G401 (cell line): ENCODE results near the gene GRAMD2B. TPM values are rescaled to one million over a fixed set of nuclear protein-coding genes. Genes with fewer than 3 reads are reported as not detected.
A peak's percentile ranks its signal among the peaks of the same experiment; 100 is the strongest.
"Not testable (repeated sequence)": the region's sequence is repeated elsewhere in the genome, so short reads cannot be mapped to it uniquely, and the experiment has no call there.

Experiments used
- DNase-seq: peaks from one replicate; pipeline ENCODE4 v3.0.0-alpha.2; 2015; ENCODE audit warnings: low spot score
- in situ Hi-C: cut with HindIII; loops from 2 replicates; pipeline ENCODE4 v1.10.0; 2016; ENCODE audit warnings: low sequenced_read_pairs, mixed read lengths
- total RNA-seq: library from RNA; depleted of rRNA; stranded (reverse); fragments of >200 nt; shearing (Covaris generic); gene quantifications from 2 replicates; pipeline ENCODE4 v1.2.3, GENCODE V29; 2014

The GRAMD2B gene
- total RNA-seq, 1 experiment from 2014 or later = 3.7 TPM

DNA sequence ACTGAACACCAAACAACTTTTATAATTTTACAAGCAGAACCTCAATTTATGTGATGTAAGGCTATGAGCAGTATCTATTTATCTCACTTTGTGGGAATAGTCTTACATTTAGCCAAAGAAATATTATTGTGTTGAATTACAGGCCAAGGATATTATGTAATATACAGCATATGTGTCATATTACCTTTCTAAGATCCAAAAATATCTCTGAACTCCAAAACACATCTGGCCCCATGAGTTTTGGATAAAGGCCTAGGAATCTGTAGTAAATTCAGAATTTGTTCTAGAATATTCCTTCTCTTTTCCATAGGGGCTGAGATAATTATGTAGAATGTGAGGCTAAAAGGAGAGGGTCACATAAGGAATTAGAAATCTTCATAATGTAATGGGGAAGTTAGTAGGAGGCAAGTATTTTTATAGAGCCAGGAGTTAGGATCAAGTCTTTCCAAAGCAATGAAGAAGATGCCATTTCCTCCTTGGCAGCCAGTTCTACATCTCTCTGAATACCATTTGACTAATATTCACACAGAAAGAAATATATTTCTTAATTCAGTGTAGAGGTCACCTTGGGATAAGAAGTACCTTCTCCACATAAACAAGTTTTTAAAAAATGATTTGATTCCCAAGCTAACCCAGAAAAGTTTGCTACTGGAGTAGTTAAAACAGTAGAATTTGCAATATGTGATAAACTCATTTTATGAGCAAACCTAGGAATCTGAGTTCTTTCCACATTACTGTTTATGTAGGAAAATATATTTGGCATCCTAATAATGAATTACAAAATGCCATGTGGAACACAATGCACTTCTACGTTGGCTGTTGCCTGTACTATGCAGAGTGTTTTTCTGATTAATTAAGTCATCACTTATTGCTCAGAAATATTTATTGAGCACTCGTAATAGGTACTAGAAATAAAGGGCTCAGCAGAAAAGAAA, 20.3 kb upstream of the GRAMD2B start:
- DNase-seq = no peak
- in situ Hi-C loops = loop anchor here (10.0 kb wide), 1 partner anchor 82 kb away; no protein-coding TSS in a partner anchor

DNA sequence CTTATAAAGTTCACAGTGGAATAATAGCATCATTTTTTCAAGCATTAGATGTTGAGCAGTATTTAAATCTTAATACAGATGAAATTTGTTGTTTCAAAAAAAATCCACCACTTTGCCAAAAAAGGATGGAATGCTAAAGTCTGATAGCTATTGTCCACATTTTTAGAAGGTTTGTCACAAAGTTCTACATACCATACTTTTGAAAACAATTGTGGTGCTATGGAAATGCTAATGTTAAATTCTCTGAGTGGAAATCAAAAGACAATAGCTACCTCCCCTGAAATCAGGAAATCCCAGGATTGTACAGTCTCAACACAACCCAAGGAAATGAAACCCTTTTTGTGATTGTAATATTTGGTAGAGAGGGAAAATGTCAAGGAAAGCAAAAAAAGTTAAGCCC, 19.3 kb upstream of the GRAMD2B start:
- in situ Hi-C loops = loop anchor here (10.0 kb wide), 1 partner anchor 81 kb away; no protein-coding TSS in a partner anchor
- DNase-seq = no peak

GRCh38 chr5:126410623-126411022, 12.6 kb upstream of the GRAMD2B start:
- no peak for DNase-seq
- in situ Hi-C loops = no loop called here

GRCh38 chr5:126413856-126414255, 9.4 kb upstream of the GRAMD2B start:
- DNase-seq = no peak
- in situ Hi-C loops = no loop called here

- peak; percentile 46 for DNase-seq
- in situ Hi-C loops = no loop called here
Measured at GRCh38 chr5:126414874-126415502, 8.2 kb upstream of the GRAMD2B start.

DNA sequence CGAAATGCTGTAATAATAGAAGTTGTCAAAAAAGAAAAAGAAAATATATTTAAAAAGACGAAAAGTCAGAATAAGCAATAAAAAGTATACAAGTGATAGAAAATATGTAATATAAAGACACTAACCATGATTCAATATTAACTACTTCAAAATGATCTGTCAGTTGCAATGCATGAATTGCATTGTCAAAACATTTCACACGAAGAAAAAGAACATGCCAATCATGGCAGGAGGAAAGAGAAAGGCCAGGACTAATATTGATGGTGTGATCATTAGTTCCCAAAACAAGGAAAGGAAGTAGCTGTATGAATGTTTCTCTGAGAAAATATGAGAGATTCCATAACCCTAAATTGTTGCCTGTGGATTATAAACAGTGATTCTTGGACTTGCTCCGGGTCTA, 7.4 kb upstream of the GRAMD2B start:
- in situ Hi-C loops = no loop called here
- no peak for DNase-seq

DNA sequence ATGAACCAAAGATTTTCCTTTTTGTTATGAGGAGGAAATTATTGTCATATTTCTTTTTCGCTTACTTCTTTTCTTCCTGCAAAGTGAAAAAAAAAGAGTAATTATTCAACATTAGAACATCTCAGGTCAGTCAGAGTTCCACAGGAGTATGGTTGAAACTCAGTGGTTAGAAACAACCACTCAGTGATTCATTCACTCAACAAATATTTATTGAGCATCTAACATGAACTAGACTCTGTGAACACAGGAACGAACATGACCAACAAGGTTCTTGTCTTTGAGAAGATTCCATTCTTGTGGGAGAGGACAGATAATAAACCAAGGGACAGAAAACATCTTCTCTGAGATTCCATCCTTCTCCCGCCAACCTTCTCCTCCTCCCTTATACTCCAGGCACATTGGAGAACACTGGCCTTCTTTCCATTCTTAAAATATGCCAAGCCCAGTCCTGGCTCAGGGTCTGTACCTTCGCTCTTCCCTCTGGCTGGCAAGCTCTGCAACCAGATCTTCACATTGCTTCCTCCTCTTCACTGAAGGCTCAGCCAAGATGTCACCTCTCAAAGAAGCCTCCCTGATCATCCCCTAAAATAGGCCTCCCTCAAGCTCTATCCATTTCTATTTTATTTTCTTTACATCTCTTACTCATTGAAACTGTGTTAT, 6.8 kb upstream of the GRAMD2B start:
- no peak for DNase-seq
- in situ Hi-C loops = no loop called here

DNA sequence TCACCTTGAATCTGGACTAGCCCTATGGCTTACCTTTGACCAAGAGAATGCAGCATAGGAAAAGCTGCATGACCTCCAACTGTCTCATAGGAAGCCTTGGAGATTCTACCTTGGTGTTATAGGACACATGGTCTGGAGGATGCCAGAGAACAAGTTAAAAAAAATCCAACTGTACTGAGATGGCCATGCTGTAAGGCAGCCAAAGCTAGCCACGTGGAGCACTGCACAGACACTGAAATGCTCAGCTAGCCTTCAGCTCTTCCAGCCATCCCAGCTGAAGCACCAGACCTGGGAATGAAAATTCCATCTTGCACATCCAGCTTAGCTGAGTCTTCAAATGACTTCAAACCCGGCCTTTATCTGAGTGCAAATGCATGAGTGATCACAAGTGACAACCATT, 6.0 kb upstream of the GRAMD2B start:
- in situ Hi-C loops = no loop called here
- DNase-seq = no peak

DNA sequence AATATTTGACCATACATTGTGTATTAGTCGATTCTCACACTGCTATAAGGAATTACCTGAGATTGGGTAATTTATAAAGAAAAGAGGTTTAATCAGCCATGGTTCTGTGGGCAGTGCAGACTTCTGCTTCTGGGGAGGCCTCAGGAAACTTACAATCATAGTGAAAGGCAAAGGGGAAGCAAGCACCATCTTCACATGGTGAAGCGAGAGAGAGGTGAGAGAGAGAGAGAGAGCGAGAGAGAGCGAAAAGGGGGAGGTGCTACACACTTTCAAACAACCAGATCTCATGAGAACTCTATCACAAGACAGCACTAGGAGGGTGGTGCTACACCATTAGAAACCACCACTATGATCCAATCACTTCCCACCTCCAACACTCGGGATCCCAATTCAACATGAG, 4.1 kb upstream of the GRAMD2B start:
- no peak for DNase-seq
- in situ Hi-C loops = no loop called here

DNA sequence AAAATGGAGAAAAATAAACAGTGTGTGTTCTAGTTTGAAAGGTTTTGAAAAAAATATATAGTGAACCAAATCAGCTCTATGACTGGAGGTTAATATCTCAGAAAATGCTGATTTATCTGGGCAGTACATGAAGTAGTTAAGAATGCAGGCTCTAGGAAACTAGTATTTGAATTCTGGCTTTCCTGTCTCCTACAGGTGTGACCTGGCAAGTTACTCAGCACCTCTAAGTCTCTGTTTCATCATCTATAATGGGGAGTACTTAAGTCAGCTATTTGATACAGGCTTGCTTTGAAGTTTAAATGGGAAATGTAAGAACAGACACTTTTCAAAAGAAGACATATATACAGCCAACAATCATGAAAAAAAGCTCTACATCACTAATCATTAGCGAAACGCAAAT, 5.2 kb downstream of the GRAMD2B start:
- no peak for DNase-seq
- in situ Hi-C loops = no loop called here

GRCh38 chr5:126430631-126431030, 7.4 kb downstream of the GRAMD2B start:
- DNase-seq = no peak
- in situ Hi-C loops = no loop called here

DNA sequence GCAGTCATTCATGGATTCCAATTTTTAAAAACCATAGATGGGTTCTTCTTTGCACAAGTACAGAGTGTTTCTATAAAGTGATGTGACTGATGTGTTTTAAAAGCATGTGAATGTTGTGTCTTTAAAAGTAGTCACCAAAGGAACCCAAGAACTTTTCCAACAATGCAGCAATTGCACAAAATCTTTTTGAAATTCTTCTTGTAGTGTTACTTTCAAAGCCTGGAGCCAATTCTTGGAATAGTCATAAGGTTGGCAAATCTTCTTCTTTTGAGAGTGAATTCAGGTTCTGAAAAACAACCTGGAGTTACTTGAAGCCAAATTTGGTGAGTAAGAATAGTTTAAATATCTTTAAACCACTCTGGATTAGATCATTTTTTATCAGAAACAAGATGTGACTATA, 10.5 kb downstream of the GRAMD2B start:
- in situ Hi-C loops = no loop called here
- peak; percentile 19 for DNase-seq

GRCh38 chr5:126435261-126435660, 12.1 kb downstream of the GRAMD2B start:
- no peak for DNase-seq
- in situ Hi-C loops = no loop called here

DNA sequence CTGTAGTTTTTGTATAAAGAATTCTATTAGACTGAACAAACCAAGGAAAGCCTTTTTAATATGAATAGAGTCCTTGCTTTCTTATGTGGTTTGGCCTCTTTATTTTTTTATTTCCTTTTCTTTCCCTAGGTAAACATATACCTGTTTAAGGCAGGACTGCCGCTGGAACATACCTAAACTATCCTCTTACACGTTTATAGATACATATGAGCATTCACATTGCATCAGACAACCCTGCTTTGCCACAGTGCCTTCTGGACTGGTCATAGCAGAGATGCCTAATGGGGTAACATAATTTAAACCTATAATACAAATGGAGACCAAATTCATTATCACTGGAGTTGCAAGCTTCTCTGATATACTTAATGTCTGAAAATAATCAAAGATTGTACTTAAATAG, 12.5 kb downstream of the GRAMD2B start:
- in situ Hi-C loops = no loop called here
- no peak for DNase-seq

GRCh38 chr5:126437721-126438120, 14.5 kb downstream of the GRAMD2B start:
- DNase-seq = no peak
- in situ Hi-C loops = no loop called here

DNA sequence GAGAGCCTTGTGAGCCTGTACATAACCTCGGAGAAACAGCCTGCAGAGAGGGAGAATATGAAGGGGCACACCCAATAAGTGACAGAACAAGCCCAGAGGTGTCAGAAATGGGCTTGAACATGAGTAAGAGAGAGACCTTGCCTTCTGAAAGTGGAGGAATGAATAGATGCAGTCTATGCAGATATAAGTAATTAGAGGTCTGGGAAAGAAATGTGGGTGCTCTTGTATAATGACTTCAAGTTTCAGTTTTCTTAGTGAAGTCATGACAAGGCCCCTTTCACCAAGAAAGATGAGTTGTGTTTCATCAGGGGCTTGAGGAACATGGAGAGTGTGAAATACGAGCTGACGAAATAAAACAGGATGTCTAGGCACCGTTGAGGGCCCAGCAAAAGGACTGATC, 15.1 kb downstream of the GRAMD2B start:
- DNase-seq = no peak
- in situ Hi-C loops = no loop called here

DNA sequence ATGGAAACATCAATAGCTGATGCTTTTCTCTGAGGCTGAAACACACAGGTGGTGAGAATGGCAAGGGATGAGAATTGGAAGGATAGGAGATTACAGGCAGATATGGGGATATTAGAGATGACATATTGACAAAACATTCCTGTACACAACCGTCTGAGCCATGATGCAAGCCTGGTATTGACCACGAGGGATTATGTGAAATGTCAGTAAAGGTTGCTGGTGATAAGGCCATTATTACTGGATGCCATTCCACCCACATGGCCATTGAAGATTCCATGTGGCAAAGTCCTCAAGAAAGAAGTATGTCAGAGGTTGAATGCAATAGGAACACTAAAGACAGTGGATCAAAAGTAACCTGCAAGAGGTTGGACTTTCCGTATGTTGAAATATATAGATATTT, 15.7 kb downstream of the GRAMD2B start:
- no peak for DNase-seq
- in situ Hi-C loops = no loop called here

GRCh38 chr5:126439724-126440123, 16.5 kb downstream of the GRAMD2B start:
- in situ Hi-C loops, DNase-seq: not testable (repeated sequence)

DNA sequence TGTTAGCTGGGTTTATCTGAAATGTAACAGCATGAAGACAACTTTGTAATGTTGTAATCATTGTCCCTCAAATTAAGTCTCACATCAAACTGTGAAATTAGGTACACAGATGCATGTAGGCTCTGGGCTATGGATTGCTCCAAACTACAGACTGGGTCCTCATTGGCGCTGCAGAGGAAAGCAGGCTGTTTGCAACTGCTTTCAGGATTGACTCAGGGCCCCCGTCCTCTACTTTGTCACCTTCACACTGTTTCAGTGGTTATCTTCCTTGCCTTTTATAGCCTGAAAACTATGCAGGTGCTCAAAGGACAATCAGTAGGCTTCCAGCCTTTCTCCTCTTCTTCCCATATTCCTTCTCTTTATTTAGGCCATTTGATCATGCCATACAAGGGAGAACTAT, 18.0 kb downstream of the GRAMD2B start:
- no peak for DNase-seq
- in situ Hi-C loops = no loop called here

DNA sequence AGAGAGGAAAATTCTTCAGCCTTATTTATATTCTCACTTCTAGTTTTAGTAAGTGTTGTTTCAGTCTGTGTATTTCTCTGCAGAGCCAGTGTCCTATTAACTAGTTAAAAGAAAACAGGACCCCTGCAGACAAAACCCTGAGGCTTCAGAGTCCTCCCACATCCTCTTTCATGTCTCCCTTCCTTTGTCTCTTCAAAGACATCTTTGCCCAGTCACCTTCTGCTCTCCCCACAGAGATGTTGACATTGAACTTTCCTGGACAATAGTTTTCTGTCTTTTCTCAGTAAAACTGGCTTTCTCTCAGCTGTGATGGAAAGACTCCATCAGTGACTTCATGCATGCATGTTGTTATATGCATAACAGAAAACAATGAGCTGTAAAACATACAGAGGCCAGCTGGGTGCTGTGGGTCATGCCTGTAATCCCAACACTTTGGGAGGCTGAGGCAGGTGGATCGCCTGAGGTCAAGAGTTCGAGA, 20.2 kb downstream of the GRAMD2B start:
- no peak for DNase-seq
- in situ Hi-C loops = no loop called here
